HEK293T (cell line): ENCODE data around the gene LILRA5.

ENCODE experiments used
- CTCF ChIA-PET: fragments of 350-600 bp; formaldehyde crosslinking; extraction: SDS; loops from one replicate; lab custom pipeline; 2021; ENCODE audit warnings: antibody characterized with exemption, inconsistent platforms; lab: Yijun Ruan, JAX
- POLR2A ChIA-PET: fragments of 350-600 bp; formaldehyde crosslinking; extraction: SDS; loops from one replicate; lab custom pipeline; 2020; ENCODE audit warnings: antibody characterized with exemption, inconsistent platforms; lab: Yijun Ruan, JAX
- DNase-seq: peaks from one replicate; pipeline ENCODE4 v3.0.0; 2012; ENCODE audit warnings: mixed read lengths; ENCODE audit errors: extremely low spot score
- ARNT ChIP-seq: fragments of 450-650 bp; IDR thresholded peaks from 2 replicates; pipeline ENCODE4 v1.6.1; 2017; ENCODE audit warnings: mild to moderate bottlenecking
- BHLHE40 ChIP-seq: fragments of 450-650 bp; IDR thresholded peaks from 2 replicates; pipeline ENCODE4 v1.6.1; 2016; ENCODE audit warnings: mild to moderate bottlenecking, moderate library complexity, borderline replicate concordance
- CTBP1 ChIP-seq: fragments of 450-650 bp; IDR thresholded peaks from 2 replicates; pipeline ENCODE4 v1.6.1; 2016; ENCODE audit warnings: borderline replicate concordance
- ELF4 ChIP-seq: fragments of 450-650 bp; IDR thresholded peaks from 2 replicates; pipeline ENCODE4 v1.6.1; 2017; ENCODE audit warnings: antibody characterized with exemption
- FOXA1 ChIP-seq: fragments of 450-650 bp; IDR thresholded peaks from 2 replicates; pipeline ENCODE4 v1.6.1; 2016; ENCODE audit warnings: mild to moderate bottlenecking
- FOXK2 ChIP-seq: fragments of 450-650 bp; IDR thresholded peaks from 2 replicates; pipeline ENCODE4 v1.6.1; 2016; ENCODE audit warnings: mild to moderate bottlenecking
- FOXM1 ChIP-seq: fragments of 450-650 bp; IDR thresholded peaks from 2 replicates; pipeline ENCODE4 v1.6.1; 2017; ENCODE audit warnings: mild to moderate bottlenecking, borderline replicate concordance
- HDGF ChIP-seq: fragments of 450-650 bp; IDR thresholded peaks from 2 replicates; pipeline ENCODE4 v1.6.1; 2017; ENCODE audit warnings: antibody characterized with exemption, borderline replicate concordance
- L3MBTL2 ChIP-seq: fragments of 450-650 bp; conservative IDR thresholded peaks from 2 replicates; pipeline ENCODE4 v1.6.1; 2016; ENCODE audit warnings: mild to moderate bottlenecking
- LEF1 ChIP-seq: fragments of 450-650 bp; IDR thresholded peaks from 2 replicates; pipeline ENCODE4 v1.6.1; 2017; ENCODE audit warnings: mild to moderate bottlenecking, borderline replicate concordance
- NFRKB ChIP-seq: fragments of 450-650 bp; IDR thresholded peaks from 2 replicates; pipeline ENCODE4 v1.6.1; 2016; ENCODE audit warnings: mild to moderate bottlenecking, moderate library complexity
- PKNOX1 ChIP-seq: fragments of 450-650 bp; IDR thresholded peaks from 2 replicates; pipeline ENCODE4 v1.6.1; 2016
- SP1 ChIP-seq: fragments of 450-650 bp; IDR thresholded peaks from 2 replicates; pipeline ENCODE4 v1.6.1; 2017
- SUZ12 ChIP-seq: fragments of 450-650 bp; IDR thresholded peaks from 2 replicates; pipeline ENCODE4 v1.6.1; 2016; ENCODE audit warnings: mild to moderate bottlenecking
- TARDBP ChIP-seq: fragments of 450-650 bp; IDR thresholded peaks from 2 replicates; pipeline ENCODE4 v1.6.1; 2016
- ZNF384 ChIP-seq: fragments of 450-650 bp; IDR thresholded peaks from 2 replicates; pipeline ENCODE4 v1.6.1; 2016

Gene LILRA5

GRCh38 chr19:54262066-54262465, 50.9 kb downstream of the LILRA5 start:
- ChIA-PET CTCF (no interaction called here), POLR2A (no interaction called here)
- DNase-seq, result no peak
- no peak for TF ChIP-seq CTBP1
- TF ChIP-seq LEF1, result no peak
- TF ChIP-seq ARNT, result no peak
- no peak for TF ChIP-seq HDGF
- TF ChIP-seq L3MBTL2, result no peak
- TF ChIP-seq ZNF384, result no peak
- no peak for TF ChIP-seq BHLHE40
- TF ChIP-seq FOXK2, result no peak
- TF ChIP-seq ELF4, result no peak
- TF ChIP-seq SUZ12, result no peak
- no peak for TF ChIP-seq PKNOX1
- no peak for TF ChIP-seq TARDBP
- TF ChIP-seq FOXM1, result no peak
- TF ChIP-seq NFRKB, result no peak

GRCh38 chr19:54257116-54257480, 55.9 kb downstream of the LILRA5 start, which contains the start of gene LILRB5:
LILRB5 (minus strand) TSS chr19:54257273; CDS start chr19:54257193, 80 bp downstream.
- CTCF ChIA-PET, result interaction anchor here (2.8 kb wide), 1 partner anchor 9 kb away, joined by 12 read pairs; no protein-coding TSS in a partner anchor
- no peak for DNase-seq
- TF ChIP-seq BHLHE40, result no peak
- no peak for TF ChIP-seq SUZ12
- no peak for TF ChIP-seq HDGF
- no peak for TF ChIP-seq FOXK2
- no peak for TF ChIP-seq ELF4
- no peak for TF ChIP-seq CTBP1
- TF ChIP-seq NFRKB, result no peak
- no peak for TF ChIP-seq SP1
- no peak for TF ChIP-seq FOXM1
- TF ChIP-seq TARDBP, result no peak
- no peak for TF ChIP-seq ZNF384
- TF ChIP-seq FOXA1, result no peak
- no peak for TF ChIP-seq LEF1
- TF ChIP-seq L3MBTL2, result no peak
- no peak for TF ChIP-seq PKNOX1
- TF ChIP-seq ARNT, result no peak
- POLR2A ChIA-PET, result no interaction called here
